ENCODE results near the gene GSG1.

DNA sequence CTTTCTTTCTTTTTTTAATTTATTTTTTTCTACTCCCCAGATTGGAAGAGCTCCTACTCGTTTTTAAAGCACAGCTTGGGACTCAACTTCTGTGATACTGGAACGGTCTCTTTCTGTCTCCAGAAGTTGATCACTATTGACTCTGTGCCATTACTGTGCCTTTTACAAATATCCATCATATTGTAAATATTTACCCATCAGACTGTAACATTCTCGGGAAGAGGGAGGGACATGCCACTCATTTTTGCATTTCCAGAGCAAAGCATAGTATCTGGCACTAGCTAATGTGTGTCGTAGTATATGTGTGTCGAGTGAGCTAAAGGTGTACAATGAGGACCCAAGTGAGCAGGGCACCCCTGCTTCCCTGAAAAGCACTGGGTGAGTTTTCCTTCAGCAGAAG is 24.0 kb upstream of the GSG1 start:
- TF ChIP-seq, protein P1, sequence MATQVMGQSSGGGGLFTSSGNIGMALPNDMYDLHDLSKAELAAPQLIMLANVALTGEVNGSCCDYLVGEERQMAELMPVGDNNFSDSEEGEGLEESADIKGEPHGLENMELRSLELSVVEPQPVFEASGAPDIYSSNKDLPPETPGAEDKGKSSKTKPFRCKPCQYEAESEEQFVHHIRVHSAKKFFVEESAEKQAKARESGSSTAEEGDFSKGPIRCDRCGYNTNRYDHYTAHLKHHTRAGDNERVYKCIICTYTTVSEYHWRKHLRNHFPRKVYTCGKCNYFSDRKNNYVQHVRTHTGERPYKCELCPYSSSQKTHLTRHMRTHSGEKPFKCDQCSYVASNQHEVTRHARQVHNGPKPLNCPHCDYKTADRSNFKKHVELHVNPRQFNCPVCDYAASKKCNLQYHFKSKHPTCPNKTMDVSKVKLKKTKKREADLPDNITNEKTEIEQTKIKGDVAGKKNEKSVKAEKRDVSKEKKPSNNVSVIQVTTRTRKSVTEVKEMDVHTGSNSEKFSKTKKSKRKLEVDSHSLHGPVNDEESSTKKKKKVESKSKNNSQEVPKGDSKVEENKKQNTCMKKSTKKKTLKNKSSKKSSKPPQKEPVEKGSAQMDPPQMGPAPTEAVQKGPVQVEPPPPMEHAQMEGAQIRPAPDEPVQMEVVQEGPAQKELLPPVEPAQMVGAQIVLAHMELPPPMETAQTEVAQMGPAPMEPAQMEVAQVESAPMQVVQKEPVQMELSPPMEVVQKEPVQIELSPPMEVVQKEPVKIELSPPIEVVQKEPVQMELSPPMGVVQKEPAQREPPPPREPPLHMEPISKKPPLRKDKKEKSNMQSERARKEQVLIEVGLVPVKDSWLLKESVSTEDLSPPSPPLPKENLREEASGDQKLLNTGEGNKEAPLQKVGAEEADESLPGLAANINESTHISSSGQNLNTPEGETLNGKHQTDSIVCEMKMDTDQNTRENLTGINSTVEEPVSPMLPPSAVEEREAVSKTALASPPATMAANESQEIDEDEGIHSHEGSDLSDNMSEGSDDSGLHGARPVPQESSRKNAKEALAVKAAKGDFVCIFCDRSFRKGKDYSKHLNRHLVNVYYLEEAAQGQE (IDR thresholded peaks at IDR 0.05; ENCODE audit: low read depth), result no peak
- TF ChIP-seq, protein P2, sequence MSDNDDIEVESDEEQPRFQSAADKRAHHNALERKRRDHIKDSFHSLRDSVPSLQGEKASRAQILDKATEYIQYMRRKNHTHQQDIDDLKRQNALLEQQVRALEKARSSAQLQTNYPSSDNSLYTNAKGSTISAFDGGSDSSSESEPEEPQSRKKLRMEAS (IDR thresholded peaks at IDR 0.05), result no peak
- TF ChIP-seq TCF12 (IDR thresholded peaks at IDR 0.05; ENCODE audit: low read depth), result no peak
- no peak for TF ChIP-seq TAF1 (IDR thresholded peaks at IDR 0.05; ENCODE audit: low read depth)
- TF ChIP-seq RAD21 (IDR thresholded peaks at IDR 0.05; ENCODE audit: low read depth), result no peak
- no peak for TF ChIP-seq EP300 (IDR thresholded peaks at IDR 0.05; ENCODE audit: borderline replicate concordance)
- TF ChIP-seq CEBPB (IDR thresholded peaks at IDR 0.05), result no peak
- no peak for TF ChIP-seq TEAD4 (IDR thresholded peaks at IDR 0.05)
- TF ChIP-seq, protein P3, sequence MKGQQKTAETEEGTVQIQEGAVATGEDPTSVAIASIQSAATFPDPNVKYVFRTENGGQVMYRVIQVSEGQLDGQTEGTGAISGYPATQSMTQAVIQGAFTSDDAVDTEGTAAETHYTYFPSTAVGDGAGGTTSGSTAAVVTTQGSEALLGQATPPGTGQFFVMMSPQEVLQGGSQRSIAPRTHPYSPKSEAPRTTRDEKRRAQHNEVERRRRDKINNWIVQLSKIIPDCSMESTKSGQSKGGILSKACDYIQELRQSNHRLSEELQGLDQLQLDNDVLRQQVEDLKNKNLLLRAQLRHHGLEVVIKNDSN (IDR thresholded peaks at IDR 0.05), result no peak
- TF ChIP-seq YY1 (IDR thresholded peaks at IDR 0.05; ENCODE audit: low read depth), result no peak
- TF ChIP-seq EGR1 (IDR thresholded peaks at IDR 0.05), result no peak
- no peak for TF ChIP-seq NFIC (IDR thresholded peaks at IDR 0.05)
- no peak for TF ChIP-seq CREB1 (IDR thresholded peaks at IDR 0.05; ENCODE audit: low read depth)
